ENCODE results near the gene CTNNA2. TPM values are rescaled to one million over a fixed set of nuclear protein-coding genes. Genes with fewer than 3 reads are reported as not detected.

The CTNNA2 gene
- total RNA-seq, 1 experiment from 2014 or later, result 5.5 TPM

DNA sequence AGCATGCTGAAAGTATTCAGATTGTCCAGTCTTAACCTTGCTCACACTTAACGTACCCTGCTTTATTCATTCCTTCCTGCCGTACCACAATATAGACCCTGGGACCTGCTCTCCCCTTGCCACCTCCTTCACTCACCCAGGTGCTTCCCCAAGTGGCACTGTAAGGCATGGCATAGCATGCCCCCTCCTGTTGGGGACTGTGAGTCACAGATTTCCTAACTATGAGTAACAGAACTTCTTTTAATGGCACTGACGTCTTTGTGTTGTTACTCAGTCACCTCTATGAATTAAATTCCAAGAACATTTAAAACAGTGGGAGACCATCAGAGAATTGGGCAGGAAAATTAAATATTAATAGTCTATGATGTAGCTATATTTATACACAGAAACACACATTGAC, 117.2 kb downstream of the CTNNA2 start:
- Mint-ChIP-seq H3K36me3 (ENCODE audit: insufficient read depth in 1 of 3, low read depth in 3 of 3) (peaks cover 0 to 4% (median 0%) of the 10 kb centered on the region in 3 experiments; a peak in 2 of 7 replicates), H3K27ac (no peak overlapping the region; a peak in 2 of 7 replicates), H3K4me1 (peaks cover 9 to 11% of the 10 kb centered on the region in 2 experiments), H3K27me3 (ENCODE audit: low read depth) (no peaks in the 10 kb centered on the region), H3K9me3 (no peaks in the 10 kb centered on the region; a peak in 1 of 5 replicates), H3K4me3 (no peak overlapping the region)
- H2BK15ac ChIP-seq (ENCODE audit: low read depth, low read length), result no peak overlapping the region
- H3K4ac ChIP-seq (ENCODE audit: low read depth, low read length), result no peak overlapping the region
- no peak overlapping the region for H2BK120ac ChIP-seq (ENCODE audit: low read depth, low read length, poor library complexity, severe bottlenecking)
- TF ChIP-seq, protein P1, sequence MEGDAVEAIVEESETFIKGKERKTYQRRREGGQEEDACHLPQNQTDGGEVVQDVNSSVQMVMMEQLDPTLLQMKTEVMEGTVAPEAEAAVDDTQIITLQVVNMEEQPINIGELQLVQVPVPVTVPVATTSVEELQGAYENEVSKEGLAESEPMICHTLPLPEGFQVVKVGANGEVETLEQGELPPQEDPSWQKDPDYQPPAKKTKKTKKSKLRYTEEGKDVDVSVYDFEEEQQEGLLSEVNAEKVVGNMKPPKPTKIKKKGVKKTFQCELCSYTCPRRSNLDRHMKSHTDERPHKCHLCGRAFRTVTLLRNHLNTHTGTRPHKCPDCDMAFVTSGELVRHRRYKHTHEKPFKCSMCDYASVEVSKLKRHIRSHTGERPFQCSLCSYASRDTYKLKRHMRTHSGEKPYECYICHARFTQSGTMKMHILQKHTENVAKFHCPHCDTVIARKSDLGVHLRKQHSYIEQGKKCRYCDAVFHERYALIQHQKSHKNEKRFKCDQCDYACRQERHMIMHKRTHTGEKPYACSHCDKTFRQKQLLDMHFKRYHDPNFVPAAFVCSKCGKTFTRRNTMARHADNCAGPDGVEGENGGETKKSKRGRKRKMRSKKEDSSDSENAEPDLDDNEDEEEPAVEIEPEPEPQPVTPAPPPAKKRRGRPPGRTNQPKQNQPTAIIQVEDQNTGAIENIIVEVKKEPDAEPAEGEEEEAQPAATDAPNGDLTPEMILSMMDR (conservative IDR thresholded peaks at IDR 0.05), result peak; percentile 43
- WGBS (ENCODE audit: extremely low coverage, insufficient read length, low lambda C conversion rate), result no CpG with 5 or more reads among the region's 3 CpGs
- H3K4me2 ChIP-seq (ENCODE audit: insufficient read depth, insufficient read length, low read length), result no peak overlapping the region
- no peak overlapping the region for H3K27ac ChIP-seq (ENCODE audit: insufficient read length, low read depth, low read length)
- H2BK5ac ChIP-seq (ENCODE audit: insufficient read length, low read length), result no peak overlapping the region
- no peaks in the 10 kb centered on the region for H3K9me3 ChIP-seq (ENCODE audit: control insufficient read depth, low read depth, low read length)
- H3K79me2 ChIP-seq (ENCODE audit: insufficient read depth, low read length), result no peaks in the 10 kb centered on the region
- H4K91ac ChIP-seq (ENCODE audit: insufficient read length, low read depth, low read length), result no peak overlapping the region
- no peak overlapping the region for H3K23ac ChIP-seq (ENCODE audit: insufficient read length, low read depth, low read length)
- no peak overlapping the region for H4K5ac ChIP-seq (ENCODE audit: insufficient read length, low read depth, low read length)
- no peak overlapping the region for H2AK5ac ChIP-seq (ENCODE audit: insufficient read length, low read length)
- H3K23me2 ChIP-seq (ENCODE audit: insufficient read length, low read depth, low read length, poor library complexity, severe bottlenecking), result no peaks in the 10 kb centered on the region
- H3K79me1 ChIP-seq (ENCODE audit: insufficient read depth, low read depth, low read length, poor library complexity, severe bottlenecking), result no peaks in the 10 kb centered on the region
- H3K9ac ChIP-seq (ENCODE audit: extremely low read depth, insufficient read length, low read length), result no peak overlapping the region
- no peak overlapping the region for H4K8ac ChIP-seq (replicated peaks; ENCODE audit: insufficient read length, low read depth, low read length)
- H4K20me1 ChIP-seq (ENCODE audit: control insufficient read depth, insufficient read depth, insufficient read length), result no peaks in the 10 kb centered on the region
- H3T11ph ChIP-seq (ENCODE audit: low read length), result no peak overlapping the region
- no peak overlapping the region for H3K18ac ChIP-seq (ENCODE audit: insufficient read length, low read depth, low read length)
- no peaks in the 10 kb centered on the region for H3K27me3 ChIP-seq (ENCODE audit: insufficient read depth, low read length)
- no peak overlapping the region for H2AFZ ChIP-seq (ENCODE audit: low read length)
- no peak overlapping the region for H2BK20ac ChIP-seq (ENCODE audit: low read depth, low read length, poor library complexity, severe bottlenecking)
- H2BK12ac ChIP-seq (ENCODE audit: insufficient read length, low read depth, low read length), result no peak overlapping the region
- no peak overlapping the region for H3K56ac ChIP-seq (ENCODE audit: insufficient read length, low read depth, low read length)
- no peak overlapping the region for H3K14ac ChIP-seq (ENCODE audit: insufficient read depth, low read length)
- H3K4me1 ChIP-seq (ENCODE audit: insufficient read depth, low read length), result no peaks in the 10 kb centered on the region
- peak; percentile 28 for DNase-seq

Measured in H9 (cell line).